ENCODE measurements around the gene HIGD1A. TPM values are rescaled to one million over a fixed set of nuclear protein-coding genes. Genes with fewer than 3 reads are reported as not detected.
"Not testable (repeated sequence)": the region's sequence is repeated elsewhere in the genome, so short reads cannot be mapped to it uniquely, and the experiment has no call there.

The HIGD1A gene
- total RNA-seq, 1 donor from 2014 or later = 150 TPM

DNA sequence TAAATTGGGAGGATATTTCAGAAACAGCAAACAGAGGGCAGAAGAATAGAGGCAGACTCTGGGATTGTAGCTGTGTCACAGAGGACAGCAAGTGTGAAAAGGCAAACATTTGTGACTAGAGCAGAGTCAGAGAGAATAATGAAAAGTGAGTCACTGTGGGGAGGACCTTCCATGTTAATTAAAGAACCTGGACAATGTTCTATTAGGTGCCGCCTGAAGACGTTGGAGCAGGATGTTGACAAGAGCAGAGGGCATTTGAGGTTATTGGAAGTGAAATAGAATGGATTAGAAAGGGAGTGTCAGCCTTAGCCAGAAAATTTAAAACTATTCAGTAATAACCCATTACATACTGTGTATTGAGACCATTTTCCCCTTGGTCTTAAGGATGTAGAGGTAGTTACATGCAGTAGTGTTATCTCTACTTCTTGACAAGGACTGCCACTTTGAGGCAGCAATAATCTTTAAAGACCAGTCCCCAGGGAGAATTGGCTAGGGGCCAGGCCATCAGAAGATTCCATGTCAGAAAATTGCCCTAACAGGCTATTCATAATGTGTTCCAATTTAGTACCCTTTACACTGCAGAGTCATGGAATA lies 10.7 kb upstream of the HIGD1A start:
- no peaks in the 10 kb centered on the region for H3K27me3 Mint-ChIP-seq (ENCODE audit: low read depth, unreplicated experiment)
- H3K36me3 Mint-ChIP-seq (ENCODE audit: low read depth, unreplicated experiment) = no peaks in the 10 kb centered on the region
- no peaks in the 10 kb centered on the region for H3K79me2 ChIP-seq (ENCODE audit: insufficient read depth, low read length)
- no peak overlapping the region for H3K9ac ChIP-seq (ENCODE audit: low read length)
- H3K4me1 Mint-ChIP-seq (ENCODE audit: low read depth, unreplicated experiment) = peaks cover 14% of the 10 kb centered on the region
- H3K9me3 ChIP-seq (ENCODE audit: insufficient read depth, low read depth, low read length) = no peaks in the 10 kb centered on the region
- peak overlapping the region; percentile 21 for H2AFZ ChIP-seq (ENCODE audit: low read depth, low read length)
- no peak overlapping the region for H3K4me3 ChIP-seq (ENCODE audit: insufficient read depth, low read depth, low read length)
- no peak overlapping the region for H3K4me2 ChIP-seq (ENCODE audit: low read length)
- no peaks in the 10 kb centered on the region for H3K4me1 ChIP-seq (ENCODE audit: insufficient read depth, low read length)
- no peak overlapping the region for H3K27ac ChIP-seq (ENCODE audit: low read depth, low read length)
- H3K27ac Mint-ChIP-seq (ENCODE audit: unreplicated experiment) = no peak overlapping the region
- H3K27me3 ChIP-seq (ENCODE audit: insufficient read depth, low read length) = no peaks in the 10 kb centered on the region
- FAIRE-seq (no peak), DNase-seq (ENCODE audit: low read depth) (no peak)
- H3K9me3 Mint-ChIP-seq (ENCODE audit: unreplicated experiment) = no peaks in the 10 kb centered on the region
- H3K36me3 ChIP-seq (ENCODE audit: insufficient read depth, low read length) = no peaks in the 10 kb centered on the region
- H4K20me1 ChIP-seq (ENCODE audit: insufficient read depth, low read length) = no peaks in the 10 kb centered on the region
- TF ChIP-seq EZH2 (IDR thresholded peaks at IDR 0.05; ENCODE audit: insufficient read depth, low read length) = no peak
- TF ChIP-seq, protein P1, sequence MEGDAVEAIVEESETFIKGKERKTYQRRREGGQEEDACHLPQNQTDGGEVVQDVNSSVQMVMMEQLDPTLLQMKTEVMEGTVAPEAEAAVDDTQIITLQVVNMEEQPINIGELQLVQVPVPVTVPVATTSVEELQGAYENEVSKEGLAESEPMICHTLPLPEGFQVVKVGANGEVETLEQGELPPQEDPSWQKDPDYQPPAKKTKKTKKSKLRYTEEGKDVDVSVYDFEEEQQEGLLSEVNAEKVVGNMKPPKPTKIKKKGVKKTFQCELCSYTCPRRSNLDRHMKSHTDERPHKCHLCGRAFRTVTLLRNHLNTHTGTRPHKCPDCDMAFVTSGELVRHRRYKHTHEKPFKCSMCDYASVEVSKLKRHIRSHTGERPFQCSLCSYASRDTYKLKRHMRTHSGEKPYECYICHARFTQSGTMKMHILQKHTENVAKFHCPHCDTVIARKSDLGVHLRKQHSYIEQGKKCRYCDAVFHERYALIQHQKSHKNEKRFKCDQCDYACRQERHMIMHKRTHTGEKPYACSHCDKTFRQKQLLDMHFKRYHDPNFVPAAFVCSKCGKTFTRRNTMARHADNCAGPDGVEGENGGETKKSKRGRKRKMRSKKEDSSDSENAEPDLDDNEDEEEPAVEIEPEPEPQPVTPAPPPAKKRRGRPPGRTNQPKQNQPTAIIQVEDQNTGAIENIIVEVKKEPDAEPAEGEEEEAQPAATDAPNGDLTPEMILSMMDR (IDR thresholded peaks at IDR 0.05; ENCODE audit: insufficient read depth, low read depth, low read length) = no peak
- no peak overlapping the region for H3K4me3 Mint-ChIP-seq (ENCODE audit: unreplicated experiment)

DNA sequence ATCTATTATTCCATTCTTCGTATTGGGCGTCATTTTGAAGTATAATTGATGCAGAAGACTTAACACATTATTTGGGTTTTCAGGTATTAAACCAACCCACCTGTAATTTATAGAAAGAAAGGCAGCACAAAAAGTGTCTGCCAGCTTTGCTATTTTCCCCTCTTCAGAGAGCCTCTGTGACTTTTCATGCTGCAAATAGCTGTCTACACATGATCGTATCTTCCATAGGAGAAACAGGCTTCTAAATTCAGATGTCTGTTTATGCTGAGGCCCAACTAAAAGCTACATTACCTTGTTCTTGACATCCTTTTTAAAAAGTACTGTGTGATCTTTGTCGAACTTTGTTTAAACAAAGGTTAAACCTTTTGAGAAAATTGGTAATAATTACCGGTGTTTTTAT lies 10.0 kb upstream of the HIGD1A start:
- no peaks in the 10 kb centered on the region for H3K36me3 Mint-ChIP-seq (ENCODE audit: low read depth, unreplicated experiment)
- Histone ChIP-seq H3K4me2 (ENCODE audit: low read length) (no peak overlapping the region), H3K4me3 (ENCODE audit: insufficient read depth, low read depth, low read length) (no peak overlapping the region)

DNA sequence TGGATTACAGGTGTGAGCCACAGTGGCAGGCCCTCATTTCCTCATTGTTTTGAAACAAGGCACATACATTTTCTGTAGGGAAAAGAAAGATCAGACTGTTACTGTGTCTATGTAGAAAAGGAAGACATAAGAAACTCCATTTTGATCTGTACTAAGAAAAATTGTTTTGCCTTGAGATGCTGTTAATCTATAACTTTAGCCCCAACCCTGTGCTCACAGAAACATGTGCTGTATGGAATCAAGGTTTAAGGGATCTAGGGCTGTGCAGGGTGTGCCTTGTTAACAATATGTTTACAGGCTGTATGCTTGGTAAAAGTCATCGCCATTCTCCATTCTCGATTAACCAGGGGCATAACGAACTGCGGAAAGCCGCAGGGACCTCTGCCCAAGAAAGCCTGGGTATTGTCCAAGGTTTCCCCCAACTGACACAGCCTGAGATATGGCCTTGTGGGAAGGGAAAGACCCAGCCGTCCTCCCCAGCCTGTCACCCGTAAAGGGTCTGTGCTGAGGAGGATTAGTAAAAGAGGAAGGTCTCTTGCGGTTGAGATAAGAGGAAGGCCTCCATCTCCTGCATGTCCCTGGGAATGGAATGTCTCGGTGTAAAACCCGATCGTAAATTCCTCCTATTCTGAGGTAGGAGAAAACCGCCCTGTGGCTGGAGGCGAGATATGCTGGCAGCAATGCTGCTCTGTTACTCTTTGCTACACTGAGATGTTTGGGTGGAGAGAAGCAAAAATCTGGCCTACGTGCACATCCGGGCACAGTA lies 7.0 kb upstream of the HIGD1A start:
- H3K4me2 ChIP-seq (ENCODE audit: low read length); H3K36me3 ChIP-seq (ENCODE audit: insufficient read depth, low read length); H3K9ac ChIP-seq (ENCODE audit: low read length); H3K79me2 ChIP-seq (ENCODE audit: insufficient read depth, low read length); H3K4me3 ChIP-seq (ENCODE audit: insufficient read depth, low read depth, low read length); H3K27me3 Mint-ChIP-seq (ENCODE audit: low read depth, unreplicated experiment); H3K4me1 ChIP-seq (ENCODE audit: insufficient read depth, low read length); H3K9me3 Mint-ChIP-seq (ENCODE audit: unreplicated experiment); FAIRE-seq; H3K27ac Mint-ChIP-seq (ENCODE audit: unreplicated experiment); H4K20me1 ChIP-seq (ENCODE audit: insufficient read depth, low read length); H3K4me3 Mint-ChIP-seq (ENCODE audit: unreplicated experiment); DNase-seq (ENCODE audit: low read depth); H3K9me3 ChIP-seq (ENCODE audit: insufficient read depth, low read depth, low read length); H3K36me3 Mint-ChIP-seq (ENCODE audit: low read depth, unreplicated experiment); H3K27me3 ChIP-seq (ENCODE audit: insufficient read depth, low read length); H2AFZ ChIP-seq (ENCODE audit: low read depth, low read length); H3K27ac ChIP-seq (ENCODE audit: low read depth, low read length): not testable (repeated sequence)
- peaks cover 17% of the 10 kb centered on the region for H3K4me1 Mint-ChIP-seq (ENCODE audit: low read depth, unreplicated experiment)

More for the DNA sequence above, 10.0 kb upstream of the HIGD1A start:
- Histone ChIP-seq H3K9me3 (ENCODE audit: insufficient read depth, low read depth, low read length) (no peaks in the 10 kb centered on the region), H2AFZ (ENCODE audit: low read depth, low read length) (no peak overlapping the region), H4K20me1 (ENCODE audit: insufficient read depth, low read length) (no peaks in the 10 kb centered on the region), H3K27me3 (ENCODE audit: insufficient read depth, low read length) (peaks cover 2% of the 10 kb centered on the region), H3K79me2 (ENCODE audit: insufficient read depth, low read length) (no peaks in the 10 kb centered on the region), H3K4me1 (ENCODE audit: insufficient read depth, low read length) (no peaks in the 10 kb centered on the region), H3K36me3 (ENCODE audit: insufficient read depth, low read length) (no peaks in the 10 kb centered on the region), H3K9ac (ENCODE audit: low read length) (no peak overlapping the region), H3K27ac (ENCODE audit: low read depth, low read length) (no peak overlapping the region)
- H3K27ac Mint-ChIP-seq (ENCODE audit: unreplicated experiment) = no peak overlapping the region
- H3K4me3 Mint-ChIP-seq (ENCODE audit: unreplicated experiment) = no peak overlapping the region
- FAIRE-seq (no peak), DNase-seq (ENCODE audit: low read depth) (no peak)
- H3K27me3 Mint-ChIP-seq (ENCODE audit: low read depth, unreplicated experiment) = no peaks in the 10 kb centered on the region
- H3K9me3 Mint-ChIP-seq (ENCODE audit: unreplicated experiment) = no peaks in the 10 kb centered on the region
- H3K4me1 Mint-ChIP-seq (ENCODE audit: low read depth, unreplicated experiment) = peaks cover 12% of the 10 kb centered on the region
- TF ChIP-seq, protein P1 (IDR thresholded peaks at IDR 0.05; ENCODE audit: insufficient read depth, low read depth, low read length) = no peak
- no peak for TF ChIP-seq EZH2 (IDR thresholded peaks at IDR 0.05; ENCODE audit: insufficient read depth, low read length)

- H3K36me3 ChIP-seq (ENCODE audit: insufficient read depth, low read length); H3K27ac ChIP-seq (ENCODE audit: low read depth, low read length); DNase-seq (ENCODE audit: low read depth); H2AFZ ChIP-seq (ENCODE audit: low read depth, low read length); H4K20me1 ChIP-seq (ENCODE audit: insufficient read depth, low read length); H3K4me3 ChIP-seq (ENCODE audit: insufficient read depth, low read depth, low read length); H3K9me3 ChIP-seq (ENCODE audit: insufficient read depth, low read depth, low read length); H3K79me2 ChIP-seq (ENCODE audit: insufficient read depth, low read length); H3K4me3 Mint-ChIP-seq (ENCODE audit: unreplicated experiment); H3K9me3 Mint-ChIP-seq (ENCODE audit: unreplicated experiment); H3K27me3 Mint-ChIP-seq (ENCODE audit: low read depth, unreplicated experiment); H3K27me3 ChIP-seq (ENCODE audit: insufficient read depth, low read length); H3K36me3 Mint-ChIP-seq (ENCODE audit: low read depth, unreplicated experiment); H3K27ac Mint-ChIP-seq (ENCODE audit: unreplicated experiment); H3K4me2 ChIP-seq (ENCODE audit: low read length); H3K4me1 ChIP-seq (ENCODE audit: insufficient read depth, low read length); H3K9ac ChIP-seq (ENCODE audit: low read length); FAIRE-seq: not testable (repeated sequence)
- H3K4me1 Mint-ChIP-seq (ENCODE audit: low read depth, unreplicated experiment) = peaks cover 16% of the 10 kb centered on the region
Observed at GRCh38 chr3:42810706-42811105, 6.4 kb upstream of the HIGD1A start.
